Neural progenitor cell (in vitro differentiated cells): ENCODE results near the gene CLDN6.

Experiments
- CTCF ChIP-seq: fragments of 200-600 bp; sonication (generic); IDR thresholded peaks from 2 replicates; pipeline ENCODE4 v1.5.1; 2017; ENCODE audit warnings: antibody characterized with exemption, mild to moderate bottlenecking
- EZH2 ChIP-seq: fragments of 200-600 bp; sonication (generic); IDR thresholded peaks from 2 replicates; pipeline ENCODE4 v1.6.1; 2017; ENCODE audit warnings: antibody characterized with exemption, mild to moderate bottlenecking, moderate library complexity

- TF ChIP-seq CTCF (no peak), EZH2 (no peak)
Measured at GRCh38 chr16:3035289-3035971, 17.4 kb upstream of the CLDN6 start.
